ENCODE data around the gene UBQLN1.
"Not testable (repeated sequence)": the region's sequence is repeated elsewhere in the genome, so short reads cannot be mapped to it uniquely, and the experiment has no call there.

Gene UBQLN1

DNA sequence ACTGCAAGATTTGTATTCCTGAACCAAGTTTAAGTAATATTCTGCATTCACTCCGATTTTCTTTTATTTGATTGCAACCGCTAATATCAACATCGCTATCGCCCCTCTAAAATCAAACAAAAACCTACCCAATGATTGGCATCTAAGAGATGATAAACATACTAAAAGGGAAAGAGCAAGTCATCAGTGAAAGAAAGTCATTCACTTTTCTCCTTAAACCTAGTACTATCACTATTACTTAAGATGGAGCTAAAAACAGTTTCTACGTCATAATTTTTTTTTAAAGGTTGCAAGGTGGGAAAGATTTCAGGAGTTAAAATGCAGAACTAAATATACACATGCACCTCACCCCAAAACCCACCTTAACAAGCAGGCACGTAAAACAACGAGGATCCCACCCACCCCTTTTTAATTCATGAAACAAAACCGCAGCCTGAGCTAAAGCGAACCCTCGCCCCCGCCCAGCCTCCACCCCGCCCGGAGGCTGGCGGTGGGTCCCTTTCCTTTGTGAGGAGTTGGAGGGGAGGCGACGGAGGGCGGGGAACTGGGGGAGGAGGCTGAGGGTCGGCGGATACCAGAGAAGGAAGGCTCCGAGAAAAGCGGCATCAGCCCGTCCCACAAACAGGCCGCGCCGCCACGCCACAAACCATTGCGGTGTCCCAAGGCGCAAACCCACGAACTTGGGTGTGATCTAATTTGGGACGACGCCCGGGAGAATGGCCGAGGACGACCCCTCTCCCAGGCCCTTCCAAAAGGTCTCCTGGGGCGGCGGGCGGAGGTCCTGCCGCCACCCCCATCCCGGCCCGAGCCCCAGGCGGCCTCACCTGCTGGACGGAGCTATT lies 861 bp downstream of the UBQLN1 start:
- ATAC-seq (replicated peaks) (peak; percentile 19 to 26), DNase-seq (peak; percentile 37)
- H3K4me1 Mint-ChIP-seq: peaks cover 25 to 50% of the 10 kb centered on the region in 2 donors
- H3K9me3 Mint-ChIP-seq: peaks cover 0 to 2% of the 10 kb centered on the region in 2 donors
- H3K27me3 Mint-ChIP-seq: no peaks in the 10 kb centered on the region
- peak overlapping the region; percentile 99 to 100 for H3K4me3 Mint-ChIP-seq
- peak overlapping the region; percentile 100 for H3K27ac Mint-ChIP-seq
- H3K36me3 Mint-ChIP-seq: peaks cover 18 to 23% of the 10 kb centered on the region in 2 donors

DNA sequence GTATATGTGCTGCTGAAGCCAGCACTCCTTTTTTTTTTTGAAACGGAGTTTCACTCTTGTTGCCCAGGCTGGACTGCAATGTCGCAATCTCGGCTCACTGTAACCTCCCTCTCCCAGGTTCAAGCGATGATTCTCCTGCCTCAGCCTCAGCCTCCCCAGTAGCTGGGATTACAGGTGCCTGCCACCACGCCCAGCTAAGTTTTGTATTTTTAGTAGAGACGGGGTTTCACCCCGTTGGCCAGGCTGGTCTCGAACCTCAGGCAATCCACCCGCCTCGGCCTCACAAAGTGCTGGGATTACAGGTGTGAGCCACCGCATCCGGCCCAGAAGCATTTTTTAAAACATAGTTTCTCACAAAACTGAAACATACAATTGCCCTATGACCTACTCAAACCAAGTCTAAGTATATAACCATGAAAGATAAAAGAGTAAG lies 2.5 kb downstream of the UBQLN1 start:
- H3K27me3 Mint-ChIP-seq; H3K9me3 Mint-ChIP-seq; ATAC-seq (replicated peaks); DNase-seq: not testable (repeated sequence)
- Mint-ChIP-seq H3K4me3 (peak overlapping the region; percentile 99 to 100), H3K4me1 (peaks cover 33 to 63% of the 10 kb centered on the region in 2 donors), H3K36me3 (peaks cover 18 to 31% of the 10 kb centered on the region in 2 donors), H3K27ac (peak overlapping the region; percentile 47)

DNA sequence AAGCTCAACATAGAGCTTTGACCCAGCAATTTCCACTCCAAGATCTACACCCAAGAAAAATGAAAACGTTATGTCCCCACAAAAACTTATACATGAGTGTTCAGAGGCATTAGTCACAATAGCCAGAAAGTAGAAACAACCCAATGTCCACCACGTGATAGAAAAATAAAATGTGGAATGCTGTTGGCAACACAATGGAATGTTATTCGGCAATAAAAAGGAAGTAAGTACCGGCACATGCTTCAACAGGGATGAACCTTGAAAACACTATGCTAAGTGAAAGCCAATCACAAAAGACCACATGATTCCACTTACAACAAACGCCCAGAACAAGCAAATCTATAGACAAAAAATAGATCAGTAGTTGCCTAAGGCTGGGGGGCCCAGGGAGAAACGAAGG lies 6.0 kb downstream of the UBQLN1 start:
- H3K27me3 Mint-ChIP-seq: no peaks in the 10 kb centered on the region
- peaks cover 35 to 72% of the 10 kb centered on the region in 2 donors for H3K4me1 Mint-ChIP-seq
- no peak overlapping the region for H3K27ac Mint-ChIP-seq
- no peak overlapping the region for H3K4me3 Mint-ChIP-seq
- ATAC-seq (replicated peaks): no peak
- no peak for DNase-seq
- H3K9me3 Mint-ChIP-seq: peaks cover 0 to 2% of the 10 kb centered on the region in 2 donors
- H3K36me3 Mint-ChIP-seq: peaks cover 19 to 27% of the 10 kb centered on the region in 2 donors

DNA sequence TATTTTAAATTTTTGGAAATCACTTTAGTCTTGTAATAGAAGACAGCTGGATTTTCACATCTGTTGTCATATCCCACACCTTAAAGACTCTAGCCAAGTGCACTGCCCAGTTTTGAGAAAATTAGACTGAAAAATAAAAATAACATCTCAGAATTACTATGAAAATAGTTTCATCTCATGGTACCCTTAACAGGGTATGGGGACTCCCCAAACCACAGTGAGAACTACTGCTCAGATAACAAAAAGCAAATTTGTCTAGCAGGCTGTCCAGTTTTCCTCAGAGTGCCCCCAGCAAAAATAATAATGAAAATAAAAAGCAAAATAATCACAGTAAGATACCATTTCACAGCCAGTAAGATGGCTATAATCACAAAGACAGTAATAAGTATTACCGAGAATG lies 6.5 kb downstream of the UBQLN1 start:
- H3K27me3 Mint-ChIP-seq: no peaks in the 10 kb centered on the region
- H3K9me3 Mint-ChIP-seq: peaks cover 0 to 2% of the 10 kb centered on the region in 2 donors
- peaks cover 17 to 23% of the 10 kb centered on the region in 2 donors for H3K36me3 Mint-ChIP-seq
- H3K4me1 Mint-ChIP-seq: peaks cover 31 to 69% of the 10 kb centered on the region in 2 donors
- no peak for ATAC-seq (replicated peaks)
- H3K27ac Mint-ChIP-seq: no peak overlapping the region
- H3K4me3 Mint-ChIP-seq: no peak overlapping the region
- no peak for DNase-seq

DNA sequence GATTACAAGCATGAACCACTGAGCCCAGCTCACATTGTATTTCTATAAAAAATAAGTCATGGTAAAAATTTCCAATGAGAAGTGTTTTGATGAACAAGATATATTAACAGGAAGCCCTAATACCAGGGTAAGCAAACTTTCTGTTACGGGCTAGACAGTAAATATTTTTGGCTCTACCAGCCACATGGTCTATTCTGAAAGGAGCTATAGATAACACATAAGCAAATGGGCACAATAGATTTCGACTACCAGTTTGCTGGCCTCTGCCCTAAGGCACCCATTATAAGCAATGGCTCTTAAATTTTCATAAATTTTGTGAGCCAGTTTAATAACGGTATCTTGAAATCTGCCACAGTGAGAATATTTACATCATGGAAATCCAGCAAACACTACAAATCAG lies 8.1 kb downstream of the UBQLN1 start:
- H3K4me1 Mint-ChIP-seq: peaks cover 25 to 64% of the 10 kb centered on the region in 2 donors
- no peak for ATAC-seq (replicated peaks)

DNA sequence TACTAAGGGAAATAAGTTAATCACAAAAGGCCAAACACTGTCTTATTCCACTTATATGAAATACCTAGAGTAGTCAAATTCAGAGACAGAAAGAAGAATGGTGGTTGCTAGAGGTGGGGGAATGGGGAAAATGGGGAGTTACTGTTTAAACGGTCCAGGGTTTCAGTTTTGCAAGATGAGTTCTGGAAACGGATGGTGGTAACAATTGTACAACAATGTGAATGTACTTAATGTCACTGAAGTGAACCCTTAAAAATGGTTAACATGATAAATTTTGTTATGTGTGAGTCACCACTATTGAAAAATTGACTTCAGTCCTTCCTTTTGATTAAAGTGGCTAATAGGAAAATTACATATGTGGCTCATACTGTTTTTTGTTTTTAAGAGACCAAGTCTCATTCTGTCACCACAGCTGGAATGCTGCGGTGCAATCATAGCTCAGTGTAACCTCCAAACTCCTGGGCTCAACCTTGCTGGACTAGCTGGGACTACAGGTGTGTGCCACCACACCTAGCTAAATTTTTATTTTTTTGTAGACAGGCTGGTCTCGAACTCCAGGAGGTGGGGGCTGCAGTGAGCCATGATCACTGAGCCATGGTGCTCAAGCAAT lies 8.7 kb downstream of the UBQLN1 start:
- Mint-ChIP-seq H3K4me3 (no peak overlapping the region), H3K36me3 (peaks cover 8 to 9% of the 10 kb centered on the region in 2 donors), H3K27ac (no peak overlapping the region), H3K9me3 (no peaks in the 10 kb centered on the region), H3K4me1 (peaks cover 25 to 64% of the 10 kb centered on the region in 2 donors), H3K27me3 (no peaks in the 10 kb centered on the region)
- DNase-seq (no peak), ATAC-seq (replicated peaks) (no peak)

More for the DNA sequence above, 8.1 kb downstream of the UBQLN1 start:
- Mint-ChIP-seq H3K9me3 (no peaks in the 10 kb centered on the region), H3K4me3 (no peak overlapping the region), H3K27me3 (no peaks in the 10 kb centered on the region), H3K36me3 (peaks cover 8 to 9% of the 10 kb centered on the region in 2 donors), H3K27ac (no peak overlapping the region)
- no peak for DNase-seq

DNA sequence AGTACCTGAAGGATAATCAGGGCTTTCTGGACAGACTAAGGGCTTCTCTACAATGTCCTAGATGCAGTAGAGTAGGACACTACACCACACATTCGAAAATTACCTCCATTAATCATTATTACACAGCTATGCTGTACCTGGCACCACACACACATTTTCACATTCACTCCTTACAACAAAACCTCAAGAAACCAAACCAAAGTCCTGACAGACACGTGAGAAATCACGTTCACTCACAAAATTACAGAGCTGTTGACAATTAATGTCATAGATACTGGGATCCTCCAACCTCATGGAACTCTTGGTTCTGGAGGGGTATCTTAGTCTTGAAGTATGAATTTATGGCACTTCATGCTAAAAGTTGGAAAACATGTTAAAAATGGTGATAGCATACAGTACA lies 16.3 kb downstream of the UBQLN1 start:
- Mint-ChIP-seq H3K9me3 (no peaks in the 10 kb centered on the region), H3K36me3 (peaks cover 8 to 16% of the 10 kb centered on the region in 2 donors), H3K27me3 (no peaks in the 10 kb centered on the region), H3K4me3 (no peak overlapping the region), H3K4me1 (peaks cover 34 to 79% of the 10 kb centered on the region in 2 donors), H3K27ac (no peak overlapping the region)
- DNase-seq (no peak), ATAC-seq (replicated peaks) (no peak)

DNA sequence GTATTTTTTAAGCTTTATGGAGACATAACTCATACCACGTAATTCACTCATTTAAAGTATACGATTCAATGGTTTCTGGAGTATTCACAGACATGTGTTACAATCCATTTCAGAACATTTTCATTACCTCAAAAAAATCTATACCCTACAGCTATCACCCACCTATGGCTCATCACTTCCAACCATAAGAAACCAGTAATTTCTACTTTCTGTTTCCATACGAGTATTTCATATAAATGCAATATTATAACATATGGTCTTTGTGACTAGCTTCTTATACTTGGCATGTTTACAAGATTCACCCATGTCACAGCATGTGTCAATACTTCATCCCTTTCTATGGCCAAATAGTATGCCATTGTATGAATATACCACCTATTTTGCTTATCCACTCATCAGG lies 18.8 kb downstream of the UBQLN1 start:
- no peak for ATAC-seq (replicated peaks)
- Mint-ChIP-seq H3K4me3 (no peak overlapping the region), H3K9me3 (no peaks in the 10 kb centered on the region), H3K27ac (no peak overlapping the region), H3K4me1 (peaks cover 29 to 65% of the 10 kb centered on the region in 2 donors), H3K27me3 (no peaks in the 10 kb centered on the region), H3K36me3 (peaks cover 11 to 20% of the 10 kb centered on the region in 2 donors)
- no peak for DNase-seq

DNA sequence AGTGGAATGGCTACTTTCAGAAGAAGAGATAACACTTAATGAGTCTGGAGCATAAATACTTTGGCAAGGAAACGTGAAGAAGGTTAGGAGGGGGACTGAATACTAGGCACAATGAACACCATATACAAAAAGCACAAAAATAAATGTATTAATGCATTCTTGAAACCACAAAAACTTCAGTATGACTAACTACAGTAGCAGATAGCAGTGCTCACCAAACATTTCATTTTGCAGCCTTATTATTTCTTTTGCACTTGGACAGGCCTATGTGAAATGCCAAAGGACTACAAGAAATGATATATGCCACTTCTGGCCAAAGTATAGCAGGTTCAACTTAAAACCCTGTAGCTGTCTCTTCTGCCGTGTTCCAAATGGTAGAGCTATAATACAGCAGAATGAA lies 26.3 kb downstream of the UBQLN1 start:
- peaks cover 29 to 32% of the 10 kb centered on the region in 2 donors for H3K36me3 Mint-ChIP-seq
- peaks cover 5 to 6% of the 10 kb centered on the region in 2 donors for H3K4me1 Mint-ChIP-seq
- H3K4me3 Mint-ChIP-seq: no peak overlapping the region
- H3K27me3 Mint-ChIP-seq: no peaks in the 10 kb centered on the region
- DNase-seq (no peak), ATAC-seq (replicated peaks) (no peak)
- H3K9me3 Mint-ChIP-seq: no peaks in the 10 kb centered on the region
- H3K27ac Mint-ChIP-seq: no peak overlapping the region

DNA sequence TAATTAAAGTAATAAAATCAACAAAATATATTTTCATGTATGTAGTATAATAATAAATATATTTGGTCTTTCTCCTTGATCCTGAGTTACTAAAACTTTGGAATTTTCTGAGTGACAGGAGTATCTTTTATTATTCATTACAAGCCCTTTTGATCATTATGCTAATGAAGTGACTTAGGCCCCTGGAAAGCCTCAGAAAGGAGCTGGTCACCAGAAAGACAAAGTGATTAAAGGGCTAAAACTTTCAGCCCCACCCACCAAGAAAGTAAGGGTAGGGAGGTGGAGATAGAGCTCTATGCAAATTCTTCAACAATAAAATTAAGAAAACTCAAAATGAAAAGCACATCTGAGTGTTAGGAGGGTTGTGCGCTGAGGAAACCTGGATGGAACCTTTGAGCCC lies 27.5 kb downstream of the UBQLN1 start:
- no peaks in the 10 kb centered on the region for H3K27me3 Mint-ChIP-seq
- no peak for DNase-seq
- H3K4me1 Mint-ChIP-seq: peaks cover 0 to 5% of the 10 kb centered on the region in 2 donors
- H3K36me3 Mint-ChIP-seq: peaks cover 29 to 33% of the 10 kb centered on the region in 2 donors
- no peaks in the 10 kb centered on the region for H3K9me3 Mint-ChIP-seq
- H3K4me3 Mint-ChIP-seq: no peak overlapping the region
- ATAC-seq (replicated peaks): no peak
- no peak overlapping the region for H3K27ac Mint-ChIP-seq

DNA sequence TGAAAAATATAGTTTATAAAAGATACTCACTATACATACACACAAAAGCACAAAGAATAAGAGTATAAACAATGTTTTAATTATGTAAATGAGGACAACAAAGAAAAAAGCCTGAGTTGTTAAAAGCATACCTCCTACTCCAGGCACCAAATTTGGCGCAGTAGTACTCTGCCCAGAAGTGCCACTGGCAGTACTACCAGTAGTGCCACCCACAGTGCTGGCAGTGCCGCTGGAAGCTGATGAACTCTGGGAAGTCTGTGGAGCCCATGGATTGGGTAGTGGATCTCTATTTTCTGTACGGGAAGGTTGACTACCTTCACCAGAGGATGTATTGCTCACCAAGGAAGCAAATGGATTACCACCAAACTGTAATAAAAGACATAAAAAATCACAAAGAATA lies 30.2 kb downstream of the UBQLN1 start:
- Mint-ChIP-seq H3K9me3 (no peaks in the 10 kb centered on the region), H3K4me3 (no peak overlapping the region), H3K27ac (no peak overlapping the region), H3K4me1 (peaks cover 0 to 5% of the 10 kb centered on the region in 2 donors), H3K27me3 (no peaks in the 10 kb centered on the region), H3K36me3 (peaks cover 34 to 42% of the 10 kb centered on the region in 2 donors)
- no peak for ATAC-seq (replicated peaks)
- no peak for DNase-seq

DNA sequence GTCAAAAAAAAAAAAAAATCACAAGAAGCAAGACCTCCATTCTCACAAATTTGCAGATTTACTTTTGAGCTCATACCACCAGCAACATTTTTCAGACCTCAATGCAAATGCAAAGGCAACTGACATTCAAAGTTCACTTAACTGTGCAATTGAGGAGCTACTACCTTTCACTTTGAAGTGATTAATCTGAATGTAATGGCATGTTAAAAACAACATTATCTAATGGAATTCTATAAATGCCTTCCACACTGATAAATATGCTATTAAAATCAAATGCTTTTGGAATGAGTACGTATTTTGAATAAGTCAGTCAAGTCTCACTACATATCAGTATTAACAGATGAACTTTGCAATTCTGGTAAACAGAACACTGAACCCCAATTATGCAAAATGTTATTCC lies 32.3 kb downstream of the UBQLN1 start:
- H3K27me3 Mint-ChIP-seq: no peaks in the 10 kb centered on the region
- H3K4me1 Mint-ChIP-seq: no peaks in the 10 kb centered on the region
- H3K4me3 Mint-ChIP-seq: no peak overlapping the region
- DNase-seq: no peak
- no peaks in the 10 kb centered on the region for H3K9me3 Mint-ChIP-seq
- no peak overlapping the region for H3K27ac Mint-ChIP-seq
- H3K36me3 Mint-ChIP-seq: peaks cover 37 to 53% of the 10 kb centered on the region in 2 donors
- no peak for ATAC-seq (replicated peaks)

DNA sequence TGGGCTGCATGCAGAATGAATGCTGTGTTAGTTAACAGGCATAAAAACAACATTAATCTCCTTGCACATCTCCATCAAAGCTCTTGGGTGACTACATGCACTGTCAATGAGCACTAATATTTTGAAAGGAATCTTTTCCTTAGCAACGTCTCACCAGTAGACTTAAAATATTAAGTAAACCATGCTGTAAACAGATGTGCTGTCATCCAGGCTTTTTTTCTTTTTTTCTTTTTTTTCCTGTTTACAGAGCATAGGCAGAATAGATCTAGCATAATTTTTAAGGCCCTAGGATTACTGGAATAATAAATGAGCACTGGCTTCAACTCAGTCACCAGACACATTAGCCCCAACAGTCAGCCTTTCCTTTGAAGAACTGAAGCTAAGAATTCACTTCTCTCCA lies 36.3 kb downstream of the UBQLN1 start:
- Mint-ChIP-seq H3K27ac (no peak overlapping the region), H3K4me3 (no peak overlapping the region), H3K9me3 (no peaks in the 10 kb centered on the region), H3K27me3 (no peaks in the 10 kb centered on the region), H3K36me3 (peaks cover 22 to 33% of the 10 kb centered on the region in 2 donors), H3K4me1 (peaks cover 2 to 9% of the 10 kb centered on the region in 2 donors)
- DNase-seq: no peak
- no peak for ATAC-seq (replicated peaks)

DNA sequence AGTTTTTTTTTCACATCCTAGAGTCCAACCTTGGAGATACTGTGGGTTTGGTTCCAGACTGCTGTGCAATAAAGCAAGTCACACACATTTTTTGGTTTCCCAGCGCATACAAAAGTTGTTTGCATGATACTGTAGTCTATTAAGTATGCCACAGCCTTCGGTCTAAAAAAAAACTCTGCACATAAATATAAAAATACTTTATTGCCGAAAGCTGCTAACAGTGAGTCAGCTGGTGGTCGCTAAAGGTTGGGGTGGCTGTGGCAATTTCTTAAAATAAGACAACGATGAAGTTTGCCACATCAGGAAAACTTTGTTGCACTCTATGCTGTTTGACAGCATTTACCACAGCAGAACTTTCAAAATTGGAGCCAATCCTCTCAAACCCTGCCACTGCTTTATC lies 37.4 kb downstream of the UBQLN1 start:
- no peak overlapping the region for H3K4me3 Mint-ChIP-seq
- DNase-seq (no peak), ATAC-seq (replicated peaks) (no peak)
- no peaks in the 10 kb centered on the region for H3K27me3 Mint-ChIP-seq
- H3K27ac Mint-ChIP-seq: no peak overlapping the region
- peaks cover 12 to 19% of the 10 kb centered on the region in 2 donors for H3K4me1 Mint-ChIP-seq
- no peaks in the 10 kb centered on the region for H3K9me3 Mint-ChIP-seq
- H3K36me3 Mint-ChIP-seq: peaks cover 32 to 43% of the 10 kb centered on the region in 2 donors

DNA sequence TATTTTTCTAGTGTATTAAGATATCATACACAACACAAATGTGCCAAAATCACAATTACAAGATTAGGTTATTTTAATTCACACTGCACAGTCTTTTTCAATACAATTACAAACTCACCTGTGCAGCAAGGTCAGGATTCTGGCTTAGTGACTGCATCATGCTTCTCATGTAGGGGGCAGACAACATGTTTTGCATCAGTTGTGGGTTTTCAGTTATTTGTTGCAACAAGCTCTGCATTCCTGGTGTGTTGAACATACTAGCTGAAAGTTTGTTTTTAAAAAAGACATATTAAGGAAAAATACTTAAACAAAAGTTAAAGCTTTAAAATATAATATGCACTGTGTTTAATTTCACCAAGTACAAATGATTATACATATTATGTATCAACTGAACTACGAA lies 38.7 kb downstream of the UBQLN1 start:
- H3K27ac Mint-ChIP-seq: no peak overlapping the region
- H3K4me3 Mint-ChIP-seq: no peak overlapping the region
- H3K9me3 Mint-ChIP-seq: no peaks in the 10 kb centered on the region
- H3K4me1 Mint-ChIP-seq: peaks cover 15 to 23% of the 10 kb centered on the region in 2 donors
- H3K36me3 Mint-ChIP-seq: peaks cover 34 to 44% of the 10 kb centered on the region in 2 donors
- no peaks in the 10 kb centered on the region for H3K27me3 Mint-ChIP-seq
- DNase-seq (no peak), ATAC-seq (replicated peaks) (no peak)
